Cortex of kidney (tissue), 1 donor: ENCODE results near the gene GNA12.

Experiments
- DNase-seq: peaks from one replicate; lab custom pipeline; 2025; lab: John Stamatoyannopoulos, UW

GNA12 gene

DNA sequence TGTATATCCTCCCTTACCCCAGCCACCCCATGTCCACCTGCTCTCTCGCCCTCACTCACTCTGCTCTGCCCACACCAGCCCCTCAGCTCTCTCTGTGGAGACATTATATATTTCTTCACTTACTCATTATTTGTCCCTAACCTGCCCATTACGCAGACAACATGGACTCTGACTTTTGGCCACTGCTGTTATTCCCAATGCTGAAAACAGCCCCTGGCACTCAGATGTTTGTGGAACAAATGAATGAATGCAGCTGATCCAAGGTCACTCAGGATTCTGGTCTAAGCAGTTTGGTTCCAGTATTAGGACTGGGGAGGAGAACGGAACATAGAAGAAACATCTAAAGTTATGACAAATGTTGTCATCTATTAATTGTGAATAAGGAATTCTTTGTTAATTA is 26.7 kb downstream of the GNA12 start:
- no peak for DNase-seq

GRCh38 chr7:2815875-2816245 is 28.2 kb downstream of the GNA12 start:
- no peak for DNase-seq

DNA sequence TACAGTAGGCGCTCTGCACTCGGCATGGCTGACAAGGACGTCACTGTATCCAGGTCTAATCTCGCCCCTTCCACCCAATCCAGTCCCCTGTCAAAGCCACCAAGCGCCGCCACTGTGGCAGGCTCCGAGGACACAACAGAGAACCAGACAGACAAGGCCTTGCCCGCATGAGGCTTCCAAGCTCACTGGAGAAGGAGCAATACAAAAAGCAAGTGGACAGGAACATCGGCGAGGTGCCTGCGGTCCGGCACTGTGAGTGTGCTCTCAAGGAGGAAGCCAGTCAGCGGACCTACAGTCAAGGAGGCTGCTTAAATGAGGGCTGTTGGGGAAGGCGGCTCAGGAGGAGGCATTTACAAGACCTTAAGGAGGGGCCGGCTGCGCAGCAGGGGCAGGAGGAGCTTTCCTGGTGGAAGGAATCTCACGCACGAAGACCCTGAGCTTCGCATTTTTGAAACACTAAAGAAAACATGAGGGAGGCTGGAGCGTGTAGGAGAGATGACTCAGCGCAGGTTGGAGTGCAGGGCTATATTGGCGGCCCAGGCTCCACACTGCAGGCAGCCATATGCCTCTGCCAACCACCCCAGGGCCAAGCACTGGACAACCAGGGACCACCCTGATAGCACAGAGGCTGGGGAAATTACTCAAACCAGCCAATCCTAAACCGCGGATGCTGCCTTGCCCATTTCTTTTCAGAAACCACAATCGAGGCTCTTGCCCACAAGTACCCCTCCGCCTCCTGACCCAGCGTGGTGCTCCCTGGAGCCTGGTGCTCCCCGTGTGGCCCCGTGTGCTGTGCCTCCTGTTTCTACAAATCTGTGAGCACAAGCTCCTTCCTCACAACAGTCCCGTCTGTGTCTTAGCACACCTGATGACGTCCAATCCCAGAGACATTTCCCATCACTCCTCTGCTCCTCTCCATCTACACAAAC is 28.9 kb downstream of the GNA12 start:
- DNase-seq = no peak

GRCh38 chr7:2814186-2814945 is 29.7 kb downstream of the GNA12 start:
- no peak for DNase-seq

DNA sequence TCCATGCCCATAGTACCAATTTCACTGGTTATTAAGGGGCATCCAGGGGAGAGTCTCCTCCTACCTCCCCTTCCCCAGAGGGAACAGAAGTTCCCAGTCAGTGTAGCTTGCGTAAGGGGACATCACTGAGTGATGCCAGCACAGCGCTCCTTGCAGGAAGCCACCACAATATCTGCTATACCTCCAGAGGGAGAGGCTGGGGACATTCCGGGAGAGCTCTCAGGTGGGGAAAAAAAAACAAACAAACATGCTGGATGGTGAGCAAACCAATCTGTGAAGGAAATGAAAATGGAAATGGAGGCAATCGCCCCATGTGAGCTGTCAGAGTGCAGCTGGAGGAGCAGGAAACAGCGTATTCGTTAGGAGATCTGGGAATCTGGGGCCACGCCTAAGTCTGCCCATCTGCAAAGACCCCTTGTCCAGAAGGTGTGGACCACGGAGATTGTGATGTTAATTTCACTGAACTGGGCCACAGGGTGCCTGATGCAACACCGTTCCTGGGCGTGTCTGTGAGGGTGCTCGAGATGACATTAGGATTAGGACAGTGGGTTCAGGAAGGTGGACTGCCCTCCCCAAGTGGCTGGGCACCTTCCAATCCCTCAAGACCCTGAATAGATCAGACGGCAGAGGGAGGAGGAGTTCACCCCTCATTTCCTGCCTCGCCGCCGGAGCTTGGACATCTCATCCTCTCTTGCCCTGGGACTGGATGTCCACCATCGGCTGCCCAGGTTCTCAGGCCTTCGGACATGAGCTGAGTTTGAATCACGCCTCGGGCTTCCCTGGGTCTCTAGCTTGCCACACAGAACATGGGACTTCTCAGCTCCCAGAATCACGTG is 30.5 kb downstream of the GNA12 start:
- no peak for DNase-seq

DNA sequence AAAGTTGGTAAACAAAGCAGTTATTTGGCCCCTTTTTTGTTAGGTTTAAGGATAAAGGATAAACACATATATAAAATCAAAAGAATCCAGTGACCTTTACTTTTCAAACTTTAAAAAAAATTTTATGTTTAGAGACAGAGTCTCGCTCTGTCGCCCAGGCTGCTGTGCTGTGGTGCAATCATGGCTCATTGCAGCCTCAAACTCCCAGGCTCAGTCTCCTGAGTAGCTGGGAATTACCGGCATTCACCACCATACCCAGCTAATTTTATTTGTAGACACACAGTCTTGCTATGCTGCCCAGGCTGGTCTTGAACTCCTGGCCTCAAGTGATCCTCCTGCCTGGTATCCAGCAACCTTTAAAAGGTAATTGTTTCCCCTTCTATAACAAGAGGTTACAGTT is 31.3 kb downstream of the GNA12 start:
- no peak for DNase-seq

DNA sequence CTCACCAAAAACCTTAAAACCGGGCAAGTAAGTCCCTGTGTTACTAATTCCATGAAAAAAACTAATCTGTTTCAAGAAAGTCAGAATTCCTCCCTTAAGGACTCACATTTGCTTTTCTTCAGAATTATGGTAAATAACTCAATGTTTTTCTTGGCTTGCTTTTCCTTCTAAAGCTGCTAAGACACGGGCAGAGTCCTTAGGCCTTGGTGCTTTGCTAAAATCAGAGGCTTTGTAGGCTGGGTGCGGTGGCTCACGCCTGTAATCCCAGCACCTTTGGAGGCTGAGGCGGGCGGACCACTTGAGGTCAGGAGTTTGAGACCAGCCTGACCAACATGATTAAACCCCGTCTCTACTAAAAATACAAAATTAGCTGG is 32.0 kb downstream of the GNA12 start:
- no peak for DNase-seq

GRCh38 chr7:2811476-2812113 is 32.5 kb downstream of the GNA12 start:
- no peak for DNase-seq

DNA sequence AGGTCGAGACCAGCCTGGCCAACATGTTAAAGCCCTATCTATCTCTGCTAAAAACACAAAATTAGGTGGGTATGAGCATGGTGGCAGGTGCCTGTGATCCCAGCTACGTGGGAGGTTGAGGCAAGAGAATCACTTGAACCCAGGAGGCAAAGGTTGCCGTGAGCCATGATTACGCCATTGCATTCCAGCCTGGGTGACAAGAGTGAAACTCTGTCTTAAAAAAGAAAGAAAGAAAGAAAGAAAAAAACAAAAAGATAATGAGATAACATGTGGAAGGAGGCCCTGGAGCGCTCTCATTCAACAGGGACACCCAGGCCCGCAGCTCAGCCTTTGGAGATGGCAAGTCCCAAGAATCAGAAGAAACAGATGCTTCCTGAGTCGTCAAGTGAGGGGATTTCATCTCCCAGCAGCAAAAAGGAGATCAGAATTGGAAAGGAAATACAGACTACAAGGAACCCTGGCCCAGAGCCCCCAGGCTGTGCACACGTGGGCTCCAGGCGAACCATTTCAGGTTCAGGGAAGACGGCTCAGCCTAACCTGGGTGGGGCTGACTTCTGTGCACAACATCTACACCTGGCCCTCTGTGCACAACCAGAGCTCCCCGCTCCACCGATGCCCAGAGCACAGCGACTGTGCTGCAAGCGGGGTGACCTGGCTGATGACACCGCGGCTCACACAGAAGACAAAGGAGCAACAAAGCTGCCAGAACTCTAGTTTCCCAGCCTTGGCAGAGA is 33.3 kb downstream of the GNA12 start:
- no peak for DNase-seq

GRCh38 chr7:2809903-2810625 is 34.0 kb downstream of the GNA12 start:
- DNase-seq = no peak

- no peak for DNase-seq
Observed at GRCh38 chr7:2808891-2809665, 35.0 kb downstream of the GNA12 start.

- DNase-seq = no peak
Observed at GRCh38 chr7:2807845-2808772, 36.0 kb downstream of the GNA12 start.

DNA sequence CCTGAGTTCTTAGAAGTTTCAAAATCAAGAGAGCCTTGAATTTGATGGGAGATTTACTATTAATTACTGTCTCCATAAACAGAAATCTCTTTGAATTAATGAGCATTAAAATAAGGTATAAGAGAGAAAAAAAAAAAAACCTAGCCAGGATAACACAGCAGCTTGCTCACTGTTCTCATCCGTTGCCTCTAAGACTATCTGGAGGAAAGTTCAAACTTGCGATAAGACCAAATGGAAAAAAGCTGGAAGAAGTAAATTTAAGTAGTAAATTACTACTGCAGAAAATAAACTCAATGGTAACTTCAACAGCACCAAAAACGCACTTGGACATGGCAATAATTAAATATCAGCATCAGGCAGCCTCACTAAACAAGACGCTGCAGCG is 36.7 kb downstream of the GNA12 start:
- no peak for DNase-seq

GRCh38 chr7:2806571-2806970 is 37.5 kb downstream of the GNA12 start:
- DNase-seq = no peak

DNA sequence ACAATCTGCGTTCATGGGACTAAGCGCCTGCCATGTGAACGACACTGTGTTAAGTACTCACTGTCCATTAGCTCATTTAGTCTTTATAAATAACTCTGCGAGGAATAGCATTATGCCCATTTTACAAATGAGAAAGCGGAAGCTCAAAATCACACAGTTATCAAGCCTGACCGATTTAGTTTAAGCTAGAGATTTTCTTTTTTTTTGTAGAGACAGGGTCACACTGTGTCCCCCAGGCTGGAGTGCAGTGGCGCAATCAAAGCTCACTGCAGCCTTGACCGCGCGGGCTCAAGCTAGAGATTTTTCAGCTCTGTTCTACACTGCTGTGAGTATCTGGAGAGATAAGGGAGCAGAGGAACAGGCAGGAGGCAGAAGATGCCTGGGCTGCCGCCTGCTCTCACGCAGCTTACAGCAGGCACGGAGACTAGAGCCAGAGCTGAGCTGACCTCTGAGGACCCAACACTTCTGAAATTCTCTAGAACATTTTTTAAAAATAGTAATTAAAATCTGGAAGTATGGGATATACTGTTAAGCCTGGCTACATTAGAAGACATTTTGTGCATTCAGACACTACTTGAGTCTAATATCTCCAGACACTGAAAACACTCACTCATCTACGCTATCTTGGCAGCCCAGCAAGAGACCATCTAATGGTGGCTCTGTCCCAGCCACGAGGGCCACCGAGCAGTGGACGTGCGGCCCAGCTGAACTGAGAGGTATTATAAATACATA is 38.7 kb downstream of the GNA12 start:
- no peak for DNase-seq

- no peak for DNase-seq
Observed at GRCh38 chr7:2804227-2804763, 39.8 kb downstream of the GNA12 start.

DNA sequence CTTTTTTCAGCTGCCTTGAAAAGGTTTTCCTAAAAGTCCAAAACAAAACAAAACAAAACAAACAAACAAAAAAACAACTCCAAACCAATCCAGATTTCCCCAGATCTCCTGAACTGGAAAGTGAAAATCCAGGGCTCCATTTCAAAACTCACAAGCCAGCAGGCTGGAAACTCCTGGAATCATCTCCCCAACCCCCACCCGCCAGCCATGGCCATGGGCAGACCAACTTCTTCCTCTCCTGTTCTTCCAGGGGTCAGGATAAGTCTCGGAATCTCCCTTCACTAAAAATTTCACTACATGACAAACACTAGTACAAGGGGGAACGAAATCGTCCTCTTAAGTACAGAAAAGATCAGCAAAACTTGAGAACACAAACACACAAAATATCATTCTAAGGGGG is 40.4 kb downstream of the GNA12 start:
- no peak for DNase-seq

DNA sequence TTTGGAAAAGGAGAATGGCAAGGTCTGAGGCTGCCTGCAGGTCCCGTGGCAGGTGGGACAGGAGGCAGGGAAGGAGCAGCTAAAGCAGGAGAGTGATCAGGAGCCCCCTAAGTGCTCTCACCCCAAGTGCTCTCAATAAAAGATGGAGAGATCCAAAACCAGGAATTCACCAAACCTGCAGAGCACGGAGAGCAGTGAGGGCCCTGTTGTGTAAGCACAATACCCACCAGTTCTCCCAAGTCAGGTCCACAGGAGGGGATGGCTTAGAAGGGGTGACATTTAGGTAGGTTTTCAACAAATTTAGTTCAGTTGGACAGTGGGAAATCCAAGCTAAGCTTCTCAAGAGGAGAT is 40.8 kb downstream of the GNA12 start:
- DNase-seq = no peak
